Measurements from ENCODE around the gene TMEM234.
A peak's percentile ranks its signal among the peaks of the same experiment; 100 is the strongest.
"Not testable (repeated sequence)": the region's sequence is repeated elsewhere in the genome, so short reads cannot be mapped to it uniquely, and the experiment has no call there.

TMEM234 gene

DNA sequence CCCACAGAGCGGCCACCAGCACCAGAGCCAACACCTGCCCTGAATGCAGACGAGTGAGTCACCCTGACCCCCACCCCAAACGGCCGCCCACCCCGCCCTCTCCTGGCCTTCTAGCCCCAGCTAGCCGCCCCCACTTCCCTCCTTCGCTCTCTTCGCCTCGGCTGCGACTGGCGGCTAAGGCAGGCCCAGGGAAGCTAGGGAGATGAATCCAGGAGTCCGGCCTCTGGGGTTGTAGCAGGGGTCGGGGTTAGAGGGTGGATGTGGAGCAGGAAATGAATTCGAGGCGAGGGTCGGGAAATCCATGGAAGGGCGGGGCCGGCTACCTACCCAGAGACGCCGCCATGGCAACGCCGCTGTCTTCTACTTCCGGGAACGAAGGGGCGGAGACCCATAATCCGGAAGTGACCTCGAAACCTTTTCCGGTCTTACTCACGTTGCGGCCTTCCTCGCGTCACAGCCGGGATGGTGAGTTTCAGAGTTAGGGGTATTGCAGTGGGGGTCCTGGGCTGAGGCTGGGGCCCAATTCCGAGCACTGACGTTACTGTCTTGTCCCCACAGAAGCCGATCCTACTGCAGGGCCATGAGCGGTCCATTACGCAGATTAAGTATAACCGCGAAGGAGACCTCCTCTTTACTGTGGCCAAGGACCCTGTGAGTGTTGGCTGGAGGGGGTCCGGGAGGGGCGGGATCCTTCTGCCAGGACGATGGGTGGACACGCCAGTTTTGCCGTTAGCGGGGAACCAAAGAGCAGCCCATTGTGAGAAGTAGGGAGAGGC, at the start of gene TMEM234, which contains the start of gene EIF3I:
Gene TMEM234 (minus strand): TSS at position 374 of the 776 bp plus-strand sequence. CDS start 31 bp downstream, at position 343.
Gene EIF3I (plus strand): TSS at position 428 of the 776 bp plus-strand sequence. CDS start 35 bp downstream, at position 463.
- DNase-seq (ENCODE audit: low spot score) = peak; percentile 92

GRCh38 chr1:32269744-32270143, 47.6 kb upstream of the TMEM234 start:
- no peak for DNase-seq (ENCODE audit: low spot score)

DNA sequence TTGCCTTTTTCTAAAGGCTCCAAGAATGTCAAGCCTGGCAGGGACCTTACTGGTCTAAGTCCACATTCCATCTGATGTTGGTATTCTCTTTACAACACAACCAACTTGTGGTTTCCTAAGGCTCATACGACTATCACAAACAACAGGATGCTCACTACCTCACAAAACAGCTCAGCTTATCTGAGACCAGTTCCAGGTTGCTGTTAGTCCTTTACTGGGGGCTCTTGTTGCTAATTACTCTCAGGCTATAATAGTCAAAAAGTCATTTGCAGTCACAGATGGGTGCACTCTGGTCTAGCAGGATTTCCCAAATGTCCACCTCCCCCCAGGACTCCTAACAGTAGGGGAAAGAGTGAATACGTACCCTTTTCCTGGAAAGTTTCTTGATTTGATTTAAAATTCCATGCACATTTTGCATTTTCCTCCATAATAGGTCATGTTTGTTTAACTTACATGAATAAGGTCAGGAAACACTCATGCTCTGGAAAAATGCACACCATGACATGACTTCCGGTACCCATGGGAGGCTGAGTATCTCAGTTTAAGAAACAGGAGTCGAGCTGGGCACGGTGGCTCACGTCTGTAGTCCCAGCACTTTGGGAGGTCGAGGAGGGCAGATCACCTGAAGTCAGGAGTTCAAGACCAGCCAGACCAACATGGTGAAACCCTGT, 44.9 kb upstream of the TMEM234 start:
- DNase-seq (ENCODE audit: low spot score) = no peak

DNA sequence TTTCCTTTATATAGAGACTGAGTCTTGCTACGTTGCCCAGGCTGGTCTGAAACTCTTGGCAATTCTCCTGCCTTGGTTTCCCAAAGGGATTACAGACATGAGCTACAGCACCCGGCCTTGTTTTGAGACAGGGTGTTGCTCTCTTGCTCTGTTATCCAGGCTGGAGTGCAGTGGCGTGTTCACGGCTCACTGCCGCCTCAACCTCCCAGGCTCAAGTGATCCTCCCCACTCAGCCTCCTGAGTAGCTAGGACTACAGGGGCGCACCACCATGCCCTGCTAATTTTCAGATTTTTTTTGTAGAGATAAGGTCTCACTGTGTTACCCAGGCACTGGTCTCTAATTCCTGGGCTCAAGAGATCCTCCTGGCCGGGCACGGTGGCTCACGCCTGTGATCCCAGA, 43.7 kb upstream of the TMEM234 start:
- no peak for DNase-seq (ENCODE audit: low spot score)

GRCh38 chr1:32263744-32264143, 41.6 kb upstream of the TMEM234 start:
- DNase-seq (ENCODE audit: low spot score) = no peak

DNA sequence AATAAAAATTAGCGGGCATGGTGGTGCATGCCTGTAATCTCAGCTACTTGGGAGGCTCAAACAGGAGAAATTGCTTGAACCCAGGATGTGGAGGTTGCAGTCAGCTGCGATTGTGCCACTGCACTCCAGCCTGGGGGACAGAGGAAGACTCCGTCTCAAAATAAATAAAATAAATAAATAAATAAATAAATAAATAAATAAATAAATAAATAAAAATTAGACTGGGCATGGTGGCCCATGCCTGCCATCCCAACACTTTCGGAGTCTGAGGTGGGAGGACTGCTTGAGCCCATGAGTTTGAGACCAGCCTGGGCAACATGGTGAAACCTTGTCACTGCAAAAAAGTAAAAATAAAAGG, 41.1 kb upstream of the TMEM234 start:
- DNase-seq (ENCODE audit: low spot score) = not testable (repeated sequence)

GRCh38 chr1:32257227-32257508, 35.0 kb upstream of the TMEM234 start:
- DNase-seq (ENCODE audit: low spot score) = no peak

DNA sequence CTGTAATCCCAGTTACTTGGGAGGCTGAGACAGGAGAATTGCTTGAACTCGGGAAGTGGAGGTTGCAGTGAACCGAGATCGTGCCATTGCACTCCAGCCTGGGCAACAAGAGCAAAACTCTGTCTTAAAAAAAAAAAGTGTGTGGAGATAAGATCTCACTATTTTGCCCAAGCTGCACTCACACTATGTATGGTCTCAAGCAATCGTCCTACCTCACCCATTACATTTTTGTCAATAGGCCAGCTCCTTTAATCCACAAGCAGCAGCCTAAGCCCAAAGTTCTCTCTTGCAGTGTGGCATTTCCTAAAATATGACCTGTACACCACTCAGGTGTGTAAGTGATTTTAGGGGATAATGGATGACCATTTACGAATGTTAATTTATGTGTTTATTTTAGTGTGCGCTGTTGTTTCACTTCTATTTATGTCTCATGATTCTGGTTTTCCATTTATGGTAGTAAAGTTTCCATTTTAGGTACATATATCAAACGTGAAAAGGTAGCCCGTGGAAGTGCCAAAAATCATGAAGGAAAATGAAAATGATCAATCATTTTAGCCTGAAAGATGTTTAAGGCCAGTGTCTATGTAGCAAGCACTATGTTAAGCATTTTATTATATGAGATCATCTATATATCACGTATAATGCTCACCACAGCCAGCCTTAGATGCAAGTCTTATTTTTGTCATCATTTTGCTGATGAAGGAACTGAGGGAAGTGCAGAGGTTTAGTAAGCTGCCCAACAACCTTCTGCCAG, 34.5 kb upstream of the TMEM234 start:
- no peak for DNase-seq (ENCODE audit: low spot score)

GRCh38 chr1:32255072-32256071, 33.2 kb upstream of the TMEM234 start:
- no peak for DNase-seq (ENCODE audit: low spot score)

- no peak for DNase-seq (ENCODE audit: low spot score)
These were observed 29.0 kb upstream of the TMEM234 start, which contains the start of gene LCK for GRCh38 chr1:32250893-32251716. TSS of gene LCK (plus strand) at chr1:32251265. CDS start at chr1:32274330, 23,065 bp downstream.

DNA sequence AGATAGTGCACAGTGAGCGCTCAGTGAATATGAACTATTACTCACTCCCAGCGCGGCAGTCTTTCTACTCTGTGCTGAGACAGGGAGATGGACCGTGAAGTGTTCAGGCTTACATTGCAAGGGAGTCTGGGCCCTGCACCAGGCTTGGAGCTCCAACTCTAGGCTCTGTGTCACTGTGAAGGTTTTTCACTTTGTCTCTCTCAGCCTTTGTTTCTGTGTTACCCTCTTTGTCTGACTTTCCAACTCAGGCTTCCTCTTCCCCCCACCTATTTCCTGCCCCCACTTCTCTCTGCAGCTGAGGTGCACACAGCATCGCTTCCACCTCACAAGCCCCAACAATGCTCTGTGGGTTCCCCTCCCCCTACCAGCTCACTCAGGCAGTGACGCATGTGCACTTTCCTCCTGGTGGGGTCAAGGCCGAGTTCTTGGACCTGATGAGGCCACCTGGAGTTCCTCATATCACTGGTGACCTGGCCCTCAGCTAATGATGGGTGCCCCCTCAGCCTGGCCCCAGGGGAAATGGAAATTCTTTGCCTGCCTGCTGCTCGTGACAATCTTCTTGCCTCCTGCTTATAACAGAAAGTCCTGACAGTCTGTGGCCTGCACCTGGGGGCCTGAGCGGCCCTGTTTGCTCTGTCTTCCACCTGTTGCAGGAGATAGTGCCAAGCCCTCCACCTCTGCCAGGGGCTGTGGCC, 27.8 kb upstream of the TMEM234 start:
- no peak for DNase-seq (ENCODE audit: low spot score)

DNA sequence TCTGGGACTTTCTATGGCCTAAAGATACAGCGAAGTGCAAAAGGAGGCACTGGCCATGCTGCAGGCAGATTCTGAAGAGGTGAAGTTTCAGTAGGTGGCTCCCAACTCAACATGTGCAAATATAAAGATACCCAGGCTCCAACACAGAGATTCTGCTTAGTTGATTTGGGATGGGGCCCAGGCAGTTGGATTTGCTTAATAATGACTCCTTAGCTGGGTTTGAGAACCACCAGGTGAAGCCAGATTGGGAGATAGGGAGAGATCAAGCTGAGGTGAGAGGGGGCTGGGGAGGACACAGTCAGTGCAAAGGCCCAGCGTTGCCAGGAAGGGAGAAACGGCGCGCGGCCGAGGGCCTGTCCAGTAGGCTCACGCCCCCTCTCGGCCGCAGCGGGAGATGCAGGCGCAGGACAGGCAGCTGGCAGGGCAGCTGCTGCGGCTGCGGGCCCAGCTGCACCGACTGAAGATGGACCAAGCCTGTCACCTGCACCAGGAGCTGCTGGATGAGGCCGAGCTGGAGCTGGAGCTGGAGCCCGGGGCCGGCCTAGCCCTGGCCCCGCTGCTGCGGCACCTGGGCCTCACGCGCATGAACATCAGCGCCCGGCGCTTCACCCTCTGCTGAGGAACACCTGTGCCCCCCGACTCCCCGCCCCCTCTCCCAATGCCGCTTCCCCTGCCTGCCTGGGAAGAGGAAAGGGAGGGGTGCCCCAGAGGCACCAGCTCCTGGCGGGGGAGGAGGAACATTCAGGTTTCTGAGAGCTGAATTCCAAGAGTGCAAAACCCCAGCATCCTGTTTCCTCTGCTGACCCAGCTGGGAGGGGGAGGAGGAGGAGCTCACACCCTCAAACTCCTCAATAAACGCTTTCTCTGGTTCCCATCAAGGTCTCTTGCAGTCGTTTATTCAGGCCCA, 26.1 kb upstream of the TMEM234 start:
- peak; percentile 88 for DNase-seq (ENCODE audit: low spot score)

DNA sequence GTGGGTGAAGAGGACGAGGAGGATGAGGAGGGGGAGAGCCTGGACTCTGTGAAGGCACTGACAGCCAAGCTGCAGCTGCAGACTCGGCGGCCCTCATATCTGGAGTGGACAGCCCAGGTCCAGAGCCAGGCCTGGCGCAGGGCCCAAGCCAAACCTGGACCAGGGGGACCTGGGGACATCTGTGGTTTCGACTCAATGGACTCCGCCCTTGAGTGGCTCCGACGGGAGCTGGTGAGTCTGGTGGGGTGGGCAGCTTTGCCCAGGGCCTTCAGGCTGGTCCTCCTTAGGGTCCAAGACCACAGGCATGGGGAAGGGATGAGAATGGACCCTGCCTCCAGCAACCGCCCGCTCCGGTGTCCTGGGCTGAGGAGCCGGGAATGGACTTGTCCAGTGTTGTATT, 25.3 kb upstream of the TMEM234 start:
- no peak for DNase-seq (ENCODE audit: low spot score)

DNA sequence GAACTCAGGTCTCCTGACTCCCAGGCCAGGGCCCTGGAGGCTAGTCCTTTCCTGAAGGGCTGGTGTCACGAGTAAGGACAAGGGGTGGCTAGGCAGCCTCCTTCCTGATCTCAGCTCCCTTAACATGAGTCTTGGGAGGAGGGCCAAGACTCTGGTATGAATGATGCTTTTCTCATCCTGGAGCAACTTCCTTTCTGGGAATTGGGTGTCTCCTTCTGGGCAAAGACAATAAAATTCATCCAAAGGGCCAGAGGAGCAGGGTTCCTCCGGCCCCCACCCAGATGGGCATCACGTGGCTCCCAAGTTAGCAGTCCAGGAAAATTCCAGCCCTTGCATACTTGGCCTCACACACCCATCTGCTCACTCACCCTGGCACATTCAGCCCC, 24.7 kb upstream of the TMEM234 start, which contains the start of gene FAM167B:
Gene FAM167B (plus strand): TSS at position 335 of the 386 bp plus-strand sequence. CDS start 200 bp downstream, outside the sequence.
- no peak for DNase-seq (ENCODE audit: low spot score)

DNA sequence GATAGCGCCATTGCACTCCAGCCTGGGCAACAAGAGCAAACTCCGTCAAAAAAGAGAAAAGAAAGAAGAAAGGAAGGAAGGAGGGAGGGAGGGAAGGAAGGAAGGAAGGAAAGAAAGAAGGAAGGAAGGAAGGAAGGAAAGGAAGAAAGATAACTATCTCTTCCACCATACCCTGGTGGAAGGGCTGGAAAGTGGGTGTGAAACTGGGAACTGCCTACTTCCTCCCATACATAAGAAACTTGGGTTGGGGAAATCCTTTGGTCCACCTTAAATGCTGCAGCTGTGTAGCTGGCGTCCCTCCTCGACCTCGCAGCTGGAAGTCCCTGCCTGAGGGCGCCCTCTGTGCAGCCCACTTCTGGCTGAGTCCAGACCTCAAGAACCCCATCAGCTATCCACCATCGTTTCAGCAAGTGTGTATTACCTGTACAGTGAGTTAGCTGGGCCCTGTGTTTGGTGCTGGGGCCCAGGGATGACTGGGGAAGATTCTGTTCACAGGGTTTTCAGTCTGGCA, 20.2 kb upstream of the TMEM234 start:
- DNase-seq (ENCODE audit: low spot score) = no peak

- peak; percentile 79 for DNase-seq (ENCODE audit: low spot score)
These were observed 19.0 kb upstream of the TMEM234 start for GRCh38 chr1:32241001-32241763.

GRCh38 chr1:32240140-32240951, 18.2 kb upstream of the TMEM234 start:
- DNase-seq (ENCODE audit: low spot score) = peak; percentile 94

All from ecto neural progenitor cell (in vitro differentiated cells).